Epidermal melanocyte (primary cell): ENCODE results near the gene GPR132.
"Not testable (repeated sequence)": the region's sequence is repeated elsewhere in the genome, so short reads cannot be mapped to it uniquely, and the experiment has no call there.

Source experiments
- DNase-seq: peaks from one replicate; pipeline ENCODE4 v3.0.0; 2011; ENCODE audit warnings: low spot score; ENCODE audit not compliant: insufficient read length

GPR132 gene, protein sequence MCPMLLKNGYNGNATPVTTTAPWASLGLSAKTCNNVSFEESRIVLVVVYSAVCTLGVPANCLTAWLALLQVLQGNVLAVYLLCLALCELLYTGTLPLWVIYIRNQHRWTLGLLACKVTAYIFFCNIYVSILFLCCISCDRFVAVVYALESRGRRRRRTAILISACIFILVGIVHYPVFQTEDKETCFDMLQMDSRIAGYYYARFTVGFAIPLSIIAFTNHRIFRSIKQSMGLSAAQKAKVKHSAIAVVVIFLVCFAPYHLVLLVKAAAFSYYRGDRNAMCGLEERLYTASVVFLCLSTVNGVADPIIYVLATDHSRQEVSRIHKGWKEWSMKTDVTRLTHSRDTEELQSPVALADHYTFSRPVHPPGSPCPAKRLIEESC

GRCh38 chr14:105065280-105066228, at the start of gene GPR132:
Gene GPR132 (minus strand): TSS chr14:105065430. CDS start chr14:105055420, 10,010 bp downstream.
- no peak for DNase-seq

DNA sequence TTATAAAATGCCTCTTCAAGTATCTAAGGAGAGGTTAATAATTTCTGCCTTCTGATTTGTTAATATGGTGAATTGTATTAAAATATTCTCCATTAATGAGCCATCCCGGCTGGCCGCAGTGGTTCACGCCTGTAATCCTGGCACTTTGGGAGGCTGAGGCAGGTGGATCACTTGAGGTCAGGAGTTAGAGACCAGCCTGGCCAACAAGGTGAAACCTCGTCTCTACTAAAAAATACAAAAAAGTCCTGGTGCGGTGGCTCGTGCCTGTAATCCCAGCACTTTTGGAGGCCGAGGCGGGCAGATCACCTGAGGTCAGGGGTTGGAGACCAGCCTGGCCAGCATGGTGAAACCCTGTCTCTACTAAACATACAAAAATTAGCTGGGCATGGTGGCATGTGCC, 44.0 kb upstream of the GPR132 start:
- not testable (repeated sequence) for DNase-seq

- no peak for DNase-seq
Observed at GRCh38 chr14:105108516-105108864, 43.3 kb upstream of the GPR132 start.

DNA sequence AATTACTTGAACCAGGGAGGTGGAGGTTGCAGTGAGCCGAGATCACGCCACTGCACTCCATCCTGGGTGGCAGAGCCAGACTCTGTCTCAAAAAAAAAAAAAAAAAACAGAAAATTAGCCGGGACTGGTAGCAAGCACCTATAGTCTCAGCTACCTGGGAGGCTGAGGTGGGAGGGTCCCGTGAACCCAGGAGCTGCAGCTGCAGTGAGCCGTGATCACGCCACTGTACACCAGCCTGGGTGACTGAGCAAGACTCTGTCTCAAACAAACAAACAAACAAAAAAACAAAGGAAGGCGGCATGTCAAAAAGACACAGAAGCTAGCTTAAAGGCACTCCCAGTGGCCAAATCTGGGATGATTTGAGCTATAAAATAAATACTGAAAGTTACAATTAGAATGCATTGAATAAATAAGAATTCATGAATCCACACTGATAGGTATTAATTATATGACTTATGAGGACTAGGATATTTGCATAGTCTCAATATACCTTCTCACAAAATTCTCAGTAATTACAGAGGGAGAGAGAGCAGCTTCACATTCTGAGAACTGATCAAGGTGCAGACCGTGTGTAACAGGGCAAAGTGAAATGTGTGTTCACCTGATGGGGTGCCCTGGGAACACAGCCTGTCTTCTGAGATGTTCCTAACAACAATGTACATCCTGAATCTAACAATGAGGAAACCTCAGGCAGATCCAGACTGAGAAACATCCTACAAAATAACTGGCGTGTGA, 42.7 kb upstream of the GPR132 start:
- DNase-seq, result no peak

DNA sequence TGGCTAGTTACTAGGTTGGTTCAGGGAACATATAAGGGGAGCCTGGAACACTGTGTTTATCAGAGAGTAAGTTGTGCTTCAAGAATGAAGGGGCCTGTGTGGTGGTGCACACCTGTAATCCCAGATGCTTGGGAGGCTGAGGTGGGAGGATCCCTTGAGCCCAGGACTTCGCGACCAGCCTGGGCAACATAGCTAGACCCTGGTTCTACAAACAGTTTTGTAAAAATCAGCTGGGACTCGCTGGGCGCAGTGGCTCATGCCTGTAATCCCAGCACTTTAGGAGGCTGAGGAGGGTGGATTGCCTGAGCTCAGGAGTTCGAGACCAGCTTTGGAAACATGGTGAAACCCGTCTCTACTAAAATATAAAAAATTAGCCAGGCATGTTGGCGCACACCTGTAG, 42.1 kb upstream of the GPR132 start:
- DNase-seq, result no peak

DNA sequence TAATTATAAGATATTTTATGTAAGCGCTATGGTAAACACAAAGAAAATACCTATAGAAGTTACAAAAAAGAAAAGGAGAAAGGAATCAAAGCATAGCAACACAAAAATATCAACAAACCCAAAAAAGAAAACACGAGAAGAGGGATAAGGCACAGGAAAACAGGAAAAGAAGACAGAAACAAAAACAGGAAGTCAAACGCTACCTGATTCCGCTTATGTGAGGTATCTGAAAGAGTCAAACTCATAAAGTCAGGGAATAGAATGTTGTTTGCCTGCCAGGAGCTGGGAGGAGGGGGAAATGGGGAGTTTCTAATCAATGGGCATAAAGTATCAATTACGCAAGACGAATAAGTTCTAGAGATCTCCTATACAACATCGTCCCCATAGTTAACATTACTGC, 39.9 kb upstream of the GPR132 start:
- no peak for DNase-seq

- no peak for DNase-seq
Observed at GRCh38 chr14:105102893-105103292, 37.7 kb upstream of the GPR132 start.

DNA sequence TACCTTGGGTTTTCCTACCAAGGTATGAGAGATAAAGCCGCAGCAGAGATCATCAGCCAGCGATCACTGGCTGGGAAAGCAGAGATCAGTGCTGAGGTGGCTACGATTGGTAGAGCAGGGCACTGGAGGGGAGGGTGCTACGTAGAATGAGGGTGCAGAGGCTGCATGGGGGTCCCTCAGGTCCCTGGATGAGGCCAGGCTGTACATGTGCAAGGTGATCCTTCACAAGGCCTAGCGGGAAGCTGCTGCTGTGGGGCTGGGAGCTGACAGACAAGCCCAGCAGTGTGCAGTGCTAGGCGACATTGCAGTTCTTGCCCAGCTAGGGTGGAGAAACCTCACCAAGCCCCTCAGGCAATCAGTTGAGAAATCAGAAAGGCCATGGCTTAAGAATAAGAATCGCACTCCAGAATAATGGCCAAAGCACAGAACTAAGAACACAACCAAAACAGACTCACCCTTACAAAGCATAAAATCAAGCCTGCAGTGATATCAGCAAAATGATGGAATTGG, 37.2 kb upstream of the GPR132 start:
- DNase-seq, result no peak

GRCh38 chr14:105100910-105101309, 35.7 kb upstream of the GPR132 start:
- no peak for DNase-seq

- no peak for DNase-seq
Observed at GRCh38 chr14:105099778-105100177, 34.5 kb upstream of the GPR132 start.

- no peak for DNase-seq
Observed at GRCh38 chr14:105098316-105098715, 33.1 kb upstream of the GPR132 start.

GRCh38 chr14:105097794-105098127, 32.5 kb upstream of the GPR132 start:
- DNase-seq, result no peak

DNA sequence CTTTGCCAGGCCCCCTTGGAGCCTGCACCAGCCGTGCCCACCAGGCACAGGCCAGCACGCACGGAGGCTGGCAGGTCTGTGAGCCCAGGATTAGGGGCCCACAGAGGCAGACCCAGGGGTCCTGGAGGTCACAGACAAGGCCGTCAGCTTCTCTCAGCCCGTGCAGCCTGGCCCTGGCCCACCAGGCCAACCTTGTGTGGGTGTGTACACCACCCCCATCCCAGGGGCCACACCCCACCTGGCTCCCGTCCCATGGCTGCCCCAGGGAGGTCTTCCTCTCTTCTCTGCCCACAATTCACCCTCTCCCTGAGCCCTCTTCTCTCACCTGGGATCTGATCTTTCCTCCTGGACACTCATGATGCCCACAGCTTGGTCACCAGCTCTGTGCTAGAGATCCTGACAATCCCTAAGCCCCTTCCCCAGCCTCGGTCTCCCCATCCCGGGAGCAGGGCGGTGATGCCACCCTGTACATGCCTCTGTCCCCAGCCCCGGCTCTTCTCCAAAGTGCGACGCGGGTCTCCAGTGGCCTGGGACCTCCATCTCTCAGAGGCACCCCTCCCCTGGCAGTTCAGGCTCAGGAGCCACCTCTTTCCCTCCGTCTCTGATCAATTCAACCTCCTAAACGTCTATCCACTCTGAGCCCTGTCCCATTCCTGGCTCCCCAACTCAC, 31.1 kb upstream of the GPR132 start:
- no peak for DNase-seq

DNA sequence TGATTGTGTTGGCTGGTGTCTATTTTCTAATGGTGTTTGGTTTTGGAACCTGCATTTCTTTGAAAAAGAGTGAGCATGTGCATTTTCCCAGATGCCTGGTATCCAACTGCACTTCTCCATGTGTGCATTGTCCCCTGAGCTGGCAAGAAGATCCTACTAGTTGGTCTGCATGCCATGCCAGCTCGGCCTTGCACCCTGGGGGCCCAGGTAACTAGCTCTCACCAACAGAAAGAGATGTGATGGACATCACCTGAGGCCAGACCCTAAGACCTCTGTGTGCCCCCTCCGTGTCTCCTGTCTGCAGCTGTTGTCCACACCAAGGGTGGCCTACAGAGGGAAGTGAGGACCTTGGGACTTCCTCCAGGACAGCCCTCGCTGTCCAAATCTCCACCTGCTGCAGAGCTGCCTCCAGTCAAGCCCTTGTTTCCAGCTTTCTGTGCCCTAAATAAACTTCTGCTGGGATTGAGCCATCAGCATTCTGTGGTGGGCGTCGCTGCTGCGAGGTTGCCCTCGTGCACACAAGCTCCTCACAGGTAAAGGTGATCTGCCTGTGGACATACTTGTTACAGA, 30.1 kb upstream of the GPR132 start:
- no peak for DNase-seq

DNA sequence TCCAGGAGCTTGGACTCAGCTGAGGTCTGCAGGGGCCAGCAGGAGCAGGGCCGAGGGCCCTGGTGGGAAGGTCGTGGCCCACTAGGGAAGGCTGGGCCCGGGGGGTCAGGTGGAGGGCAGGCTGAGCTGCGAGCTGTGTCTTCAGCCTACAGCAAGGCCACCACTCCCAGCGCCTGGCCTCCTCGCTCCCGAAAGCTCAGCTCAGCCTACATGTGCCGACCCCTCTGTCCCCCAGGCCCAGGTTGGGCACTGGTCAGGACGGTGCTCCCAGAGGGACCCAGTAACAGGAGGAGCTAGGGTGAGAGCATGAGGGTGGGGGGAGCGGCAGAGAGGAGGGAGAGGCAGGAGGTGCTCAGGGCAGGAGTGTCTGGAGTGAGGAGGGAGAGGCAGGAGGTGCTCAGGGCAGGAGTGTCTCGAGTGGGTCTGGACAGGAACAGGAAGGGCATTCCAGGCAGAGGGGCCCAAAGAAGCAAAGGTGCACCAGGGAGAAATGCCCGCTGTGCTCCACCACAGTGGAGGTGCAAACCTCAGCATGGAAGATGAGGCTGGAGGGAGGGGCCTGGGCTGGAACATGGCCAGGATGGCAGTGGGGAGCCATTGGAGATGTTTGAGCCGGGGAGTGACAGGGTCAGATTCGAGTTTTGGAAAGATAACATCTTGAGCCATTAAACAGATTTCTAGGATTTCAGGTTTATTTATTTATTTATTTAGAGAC, 29.1 kb upstream of the GPR132 start:
- DNase-seq, result no peak

DNA sequence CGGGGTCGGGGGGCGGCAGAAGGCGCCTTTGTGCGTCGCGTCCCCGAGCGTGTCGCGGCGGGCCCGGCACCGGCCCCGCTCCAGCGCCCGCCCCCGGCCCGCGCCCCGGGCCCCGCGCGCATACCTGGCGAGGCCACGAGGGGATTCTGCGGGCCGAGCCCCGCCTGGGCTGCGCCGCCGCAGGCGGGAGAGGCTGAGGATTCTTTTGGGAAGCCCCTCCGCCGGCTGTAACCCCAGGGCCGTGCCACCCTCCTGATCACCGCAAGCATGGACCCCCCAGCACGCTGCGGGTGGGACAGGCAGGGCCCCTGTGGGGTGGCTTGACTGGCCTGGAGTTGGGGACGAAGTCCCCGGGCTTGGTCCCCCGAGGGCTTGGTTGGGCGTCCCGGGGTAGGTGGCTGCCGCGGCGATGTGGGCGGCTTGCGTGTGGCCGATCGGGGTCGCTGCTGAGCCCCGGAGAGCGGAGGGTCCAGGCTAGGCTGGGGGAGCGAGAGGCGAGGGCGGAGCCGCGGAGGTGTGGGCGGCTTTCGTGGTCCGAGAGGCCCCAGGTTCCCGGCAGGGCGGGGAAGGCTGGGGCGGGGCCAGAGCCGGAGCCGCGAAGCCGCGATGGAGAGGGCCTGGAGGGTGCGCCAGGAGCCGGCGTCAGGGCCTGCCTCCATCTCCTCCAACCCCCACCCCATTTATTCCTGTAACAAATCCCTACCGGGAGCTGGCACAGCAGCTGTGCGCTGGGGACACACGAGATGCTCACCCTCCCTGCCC, 28.4 kb upstream of the GPR132 start:
- DNase-seq, result no peak

- no peak for DNase-seq
Observed at GRCh38 chr14:105093038-105093430, 27.8 kb upstream of the GPR132 start.

- no peak for DNase-seq
Observed at GRCh38 chr14:105092171-105093037, 27.2 kb upstream of the GPR132 start.
